ENCODE results near the gene AMFR.

- TF ChIP-seq MXD4 (CRISPR knock-in tag; IDR thresholded peaks at IDR 0.05) (no peak), SAFB2 (CRISPR knock-in tag; IDR thresholded peaks at IDR 0.05; ENCODE audit: borderline replicate concordance, low read depth) (no peak), NCOA1 (CRISPR knock-in tag; IDR thresholded peaks at IDR 0.05) (no peak), FOXM1 (CRISPR knock-in tag; IDR thresholded peaks at IDR 0.05) (no peak), CTCF (CRISPR knock-in tag; IDR thresholded peaks at IDR 0.05) (no peak), CREB3 (CRISPR knock-in tag; IDR thresholded peaks at IDR 0.05) (no peak), MXI1 (IDR thresholded peaks at IDR 0.05; ENCODE audit: borderline replicate concordance, low read depth, low read length) (no peak), JUN (CRISPR knock-in tag; IDR thresholded peaks at IDR 0.05) (no peak), MEF2D (CRISPR knock-in tag; IDR thresholded peaks at IDR 0.05) (no peak), RFX1 (IDR thresholded peaks at IDR 0.05) (no peak), ZBTB33 (CRISPR knock-in tag; IDR thresholded peaks at IDR 0.05) (no peak), EZH2 (conservative IDR thresholded peaks at IDR 0.05; ENCODE audit: low read depth, low read length) (no peak)
These were observed 60.5 kb downstream of the AMFR start for GRCh38 chr16:56364865-56365264.
